ENCODE measurements around the gene WNT11. TPM values are rescaled to one million over a fixed set of nuclear protein-coding genes. Genes with fewer than 3 reads are reported as not detected.

WNT11 gene
- total RNA-seq, 1 experiment from 2014 or later = not detected

DNA sequence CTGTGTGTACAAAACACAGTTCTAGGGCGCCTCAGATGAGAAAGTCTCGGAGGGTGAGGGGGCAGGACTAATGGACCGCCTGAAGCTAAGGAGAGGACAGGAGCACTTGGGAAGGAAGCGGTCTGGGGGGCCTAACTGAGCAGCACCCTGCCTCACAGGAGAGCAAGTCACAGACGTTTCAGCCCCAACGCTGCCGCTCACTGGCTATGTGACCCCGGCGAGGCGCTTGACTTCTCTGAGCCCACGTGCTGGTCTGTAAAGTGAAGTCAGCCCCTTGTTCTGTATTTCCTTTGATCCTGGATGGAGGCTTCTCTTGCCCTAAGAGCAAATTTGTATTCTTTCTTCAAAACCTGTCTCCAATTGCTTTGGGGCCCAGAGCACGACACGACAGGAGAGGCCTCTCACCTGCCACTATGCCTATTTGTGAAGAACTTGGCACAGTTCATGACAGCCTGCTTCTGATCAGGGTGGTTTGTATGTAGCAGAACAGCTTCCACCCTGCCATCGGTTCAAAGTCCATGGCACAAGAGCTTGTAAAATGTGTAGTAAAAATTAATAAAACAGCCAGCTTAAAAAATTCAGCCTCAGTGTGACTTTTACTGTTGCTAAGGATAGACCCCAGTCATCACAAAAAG is 59.1 kb downstream of the WNT11 start:
- H3K27ac Mint-ChIP-seq (ENCODE audit: unreplicated experiment) = no peak overlapping the region

GRCh38 chr11:76143274-76143673 is 63.0 kb downstream of the WNT11 start:
- no peaks in the 10 kb centered on the region for H3K36me3 Mint-ChIP-seq (ENCODE audit: insufficient read depth, unreplicated experiment)
- BruUV-seq (replicated peaks) = no TSS peak
- CTCF ChIA-PET = no interaction called here
- intact Hi-C loops (cut with micrococcal nuclease; ENCODE audit: unreplicated experiment) = no loop called here
- no peaks in the 10 kb centered on the region for H3K27me3 Mint-ChIP-seq (ENCODE audit: unreplicated experiment)
- no peaks in the 10 kb centered on the region for H3K9me3 Mint-ChIP-seq (ENCODE audit: low read depth, unreplicated experiment)
- TF ChIP-seq, protein P1, sequence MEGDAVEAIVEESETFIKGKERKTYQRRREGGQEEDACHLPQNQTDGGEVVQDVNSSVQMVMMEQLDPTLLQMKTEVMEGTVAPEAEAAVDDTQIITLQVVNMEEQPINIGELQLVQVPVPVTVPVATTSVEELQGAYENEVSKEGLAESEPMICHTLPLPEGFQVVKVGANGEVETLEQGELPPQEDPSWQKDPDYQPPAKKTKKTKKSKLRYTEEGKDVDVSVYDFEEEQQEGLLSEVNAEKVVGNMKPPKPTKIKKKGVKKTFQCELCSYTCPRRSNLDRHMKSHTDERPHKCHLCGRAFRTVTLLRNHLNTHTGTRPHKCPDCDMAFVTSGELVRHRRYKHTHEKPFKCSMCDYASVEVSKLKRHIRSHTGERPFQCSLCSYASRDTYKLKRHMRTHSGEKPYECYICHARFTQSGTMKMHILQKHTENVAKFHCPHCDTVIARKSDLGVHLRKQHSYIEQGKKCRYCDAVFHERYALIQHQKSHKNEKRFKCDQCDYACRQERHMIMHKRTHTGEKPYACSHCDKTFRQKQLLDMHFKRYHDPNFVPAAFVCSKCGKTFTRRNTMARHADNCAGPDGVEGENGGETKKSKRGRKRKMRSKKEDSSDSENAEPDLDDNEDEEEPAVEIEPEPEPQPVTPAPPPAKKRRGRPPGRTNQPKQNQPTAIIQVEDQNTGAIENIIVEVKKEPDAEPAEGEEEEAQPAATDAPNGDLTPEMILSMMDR (IDR thresholded peaks at IDR 0.05; ENCODE audit: unreplicated experiment) = no peak
- no peak overlapping the region for H3K4me3 Mint-ChIP-seq (ENCODE audit: low read depth, unreplicated experiment)
- no peaks in the 10 kb centered on the region for H3K4me1 Mint-ChIP-seq (ENCODE audit: low read depth, unreplicated experiment)
- no peak overlapping the region for H3K27ac Mint-ChIP-seq (ENCODE audit: unreplicated experiment)
- DNase-seq = no peak

More for the DNA sequence above, 59.1 kb downstream of the WNT11 start:
- Mint-ChIP-seq H3K4me3 (ENCODE audit: low read depth, unreplicated experiment) (no peak overlapping the region), H3K36me3 (ENCODE audit: insufficient read depth, unreplicated experiment) (peaks cover 1% of the 10 kb centered on the region), H3K4me1 (ENCODE audit: low read depth, unreplicated experiment) (peaks cover 19% of the 10 kb centered on the region), H3K9me3 (ENCODE audit: low read depth, unreplicated experiment) (no peaks in the 10 kb centered on the region), H3K27me3 (ENCODE audit: unreplicated experiment) (no peaks in the 10 kb centered on the region)
- CTCF ChIA-PET = no interaction called here
- TF ChIP-seq, protein P1 (IDR thresholded peaks at IDR 0.05; ENCODE audit: unreplicated experiment) = no peak
- no peak for DNase-seq
- intact Hi-C loops (cut with micrococcal nuclease; ENCODE audit: unreplicated experiment) = no loop called here
- BruUV-seq (replicated peaks) = no TSS peak

DNA sequence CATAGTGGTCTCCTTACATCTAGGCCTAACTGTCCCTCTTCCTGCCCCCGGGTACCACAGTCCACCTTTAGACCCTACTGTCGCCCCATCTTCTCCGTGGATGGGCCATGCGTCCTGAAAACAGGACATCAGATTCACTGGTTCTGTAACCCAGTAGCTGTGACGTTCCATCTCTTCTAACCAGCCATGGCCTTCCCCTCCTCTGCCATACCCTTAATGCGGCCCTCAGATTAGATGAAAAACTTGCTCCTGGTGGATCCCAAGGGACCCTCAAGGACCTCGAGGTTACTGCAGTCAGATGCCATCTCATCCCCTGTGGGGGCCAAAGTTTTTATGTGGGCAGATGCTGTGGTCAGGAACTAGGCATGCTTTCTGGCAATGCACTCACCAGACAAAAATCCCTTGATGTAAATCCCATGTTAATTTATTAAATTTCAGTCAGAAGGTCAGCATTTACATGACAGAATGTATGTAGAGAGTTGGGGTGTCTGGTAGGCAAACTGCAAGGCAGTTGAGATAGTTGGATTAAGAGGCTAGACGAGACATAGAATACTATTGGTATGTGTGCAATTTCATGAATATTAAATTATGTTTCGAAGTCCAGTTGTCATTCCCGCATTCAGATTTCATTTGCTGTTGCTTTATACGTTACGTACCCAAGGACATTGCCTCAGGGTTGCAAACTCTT is 64.3 kb downstream of the WNT11 start:
- Mint-ChIP-seq H3K36me3 (ENCODE audit: insufficient read depth, unreplicated experiment) (no peaks in the 10 kb centered on the region), H3K27ac (ENCODE audit: unreplicated experiment) (no peak overlapping the region), H3K27me3 (ENCODE audit: unreplicated experiment) (no peaks in the 10 kb centered on the region), H3K9me3 (ENCODE audit: low read depth, unreplicated experiment) (no peaks in the 10 kb centered on the region), H3K4me3 (ENCODE audit: low read depth, unreplicated experiment) (no peak overlapping the region), H3K4me1 (ENCODE audit: low read depth, unreplicated experiment) (no peaks in the 10 kb centered on the region)
- DNase-seq = no peak
- intact Hi-C loops (cut with micrococcal nuclease; ENCODE audit: unreplicated experiment) = no loop called here
- BruUV-seq (replicated peaks) = no TSS peak
- CTCF ChIA-PET = no interaction called here
- TF ChIP-seq, protein P1 (IDR thresholded peaks at IDR 0.05; ENCODE audit: unreplicated experiment) = no peak

- no peak overlapping the region for H3K4me3 Mint-ChIP-seq (ENCODE audit: low read depth, unreplicated experiment)
- intact Hi-C loops (cut with micrococcal nuclease; ENCODE audit: unreplicated experiment) = no loop called here
- no peaks in the 10 kb centered on the region for H3K4me1 Mint-ChIP-seq (ENCODE audit: low read depth, unreplicated experiment)
- BruUV-seq (replicated peaks) = TSS peak; percentile 23
- no peaks in the 10 kb centered on the region for H3K36me3 Mint-ChIP-seq (ENCODE audit: insufficient read depth, unreplicated experiment)
- TF ChIP-seq, protein P1 (IDR thresholded peaks at IDR 0.05; ENCODE audit: unreplicated experiment) = no peak
- H3K9me3 Mint-ChIP-seq (ENCODE audit: low read depth, unreplicated experiment) = no peaks in the 10 kb centered on the region
- no peak for DNase-seq
- CTCF ChIA-PET = no interaction called here
- no peak overlapping the region for H3K27ac Mint-ChIP-seq (ENCODE audit: unreplicated experiment)
- no peaks in the 10 kb centered on the region for H3K27me3 Mint-ChIP-seq (ENCODE audit: unreplicated experiment)
Measured at GRCh38 chr11:76140912-76141574, 65.3 kb downstream of the WNT11 start.

Data from Calu3 (cell line).